RWPE2 (cell line): ENCODE results near the gene RGL4.
"Not testable (repeated sequence)": the region's sequence is repeated elsewhere in the genome, so short reads cannot be mapped to it uniquely, and the experiment has no call there.

Source experiments
- ATAC-seq: fragments of 200-7000 bp; cut with Tn5 transposase; 3 replicates; pipeline ENCODE4 v1.9.1; 2021; ENCODE audit warnings: low read depth
- DNase-seq: peaks from one replicate; pipeline ENCODE4 v3.0.0-alpha.2; 2020; ENCODE audit warnings: low spot score
- H3K27ac ChIP-seq: fragments of 450-650 bp; 2 replicates; pipeline ENCODE4 v1.5.1; 2017; ENCODE audit warnings: mild to moderate bottlenecking; ENCODE audit not compliant: poor library complexity, severe bottlenecking
- H3K27me3 ChIP-seq: fragments of 250-450 bp; sonication (Bioruptor Pico); 2 replicates; pipeline ENCODE4 v1.5.1; 2021; ENCODE audit warnings: mild to moderate bottlenecking, moderate library complexity; ENCODE audit not compliant: insufficient read depth, poor library complexity, severe bottlenecking
- H3K36me3 ChIP-seq: fragments of 250-450 bp; sonication (Bioruptor Pico); 2 replicates; pipeline ENCODE4 v1.5.1; 2020; ENCODE audit warnings: low read depth, mild to moderate bottlenecking, moderate library complexity
- H3K4me1 ChIP-seq: fragments of 250-450 bp; sonication (Bioruptor Pico); 2 replicates; pipeline ENCODE4 v1.5.1; 2021; ENCODE audit warnings: mild to moderate bottlenecking, moderate library complexity; ENCODE audit not compliant: insufficient read depth, poor library complexity, severe bottlenecking
- H3K4me3 ChIP-seq: fragments of 250-450 bp; sonication (Bioruptor Pico); 2 replicates; pipeline ENCODE4 v1.5.1; 2021; ENCODE audit warnings: mild to moderate bottlenecking, moderate library complexity; ENCODE audit not compliant: severe bottlenecking
- H3K9me3 ChIP-seq: fragments of 250-450 bp; sonication (Bioruptor Pico); 2 replicates; pipeline ENCODE4 v1.5.1; 2021; ENCODE audit warnings: mild to moderate bottlenecking, moderate library complexity; ENCODE audit not compliant: severe bottlenecking
- CTCF ChIP-seq: fragments of 450-650 bp; IDR thresholded peaks from one replicate; pipeline ENCODE4 v1.5.1; 2017; ENCODE audit warnings: mild to moderate bottlenecking, moderate library complexity; ENCODE audit not compliant: poor library complexity, severe bottlenecking

Gene RGL4

GRCh38 chr22:23652711-23653110, 38.1 kb upstream of the RGL4 start:
- ATAC-seq = no peak

GRCh38 chr22:23655891-23656475, 34.8 kb upstream of the RGL4 start:
- Histone ChIP-seq H3K9me3 (no peaks in the 10 kb centered on the region), H3K36me3 (no peaks in the 10 kb centered on the region), H3K4me1 (no peaks in the 10 kb centered on the region), H3K27me3 (no peaks in the 10 kb centered on the region), H3K4me3 (no peak overlapping the region), H3K27ac (no peak overlapping the region)
- DNase-seq (no peak), ATAC-seq (no peak)
- no peak for TF ChIP-seq CTCF

More at GRCh38 chr22:23652711-23653110, 38.1 kb upstream of the RGL4 start:
- no peak for TF ChIP-seq CTCF
- Histone ChIP-seq H3K4me3 (no peak overlapping the region), H3K27ac (no peak overlapping the region), H3K27me3 (no peaks in the 10 kb centered on the region), H3K36me3 (no peaks in the 10 kb centered on the region), H3K4me1 (no peaks in the 10 kb centered on the region), H3K9me3 (no peaks in the 10 kb centered on the region)
- DNase-seq = no peak

GRCh38 chr22:23657727-23658126, 33.1 kb upstream of the RGL4 start:
- H3K4me1 ChIP-seq = no peaks in the 10 kb centered on the region
- no peak for ATAC-seq
- no peak overlapping the region for H3K27ac ChIP-seq
- no peaks in the 10 kb centered on the region for H3K27me3 ChIP-seq
- no peaks in the 10 kb centered on the region for H3K9me3 ChIP-seq
- no peak for DNase-seq
- H3K36me3 ChIP-seq = no peaks in the 10 kb centered on the region
- H3K4me3 ChIP-seq = no peak overlapping the region
- no peak for TF ChIP-seq CTCF

- H3K4me3 ChIP-seq, ATAC-seq, H3K36me3 ChIP-seq, H3K9me3 ChIP-seq, H3K27me3 ChIP-seq, H3K27ac ChIP-seq, DNase-seq, H3K4me1 ChIP-seq: not testable (repeated sequence)
Observed at GRCh38 chr22:23660381-23660780, 30.4 kb upstream of the RGL4 start.

GRCh38 chr22:23670378-23671295, 20.2 kb upstream of the RGL4 start:
- no peak overlapping the region for H3K4me3 ChIP-seq
- DNase-seq (peak; percentile 40), ATAC-seq (no peak)
- no peak for TF ChIP-seq CTCF
- H3K4me1 ChIP-seq = no peaks in the 10 kb centered on the region
- no peaks in the 10 kb centered on the region for H3K36me3 ChIP-seq
- no peaks in the 10 kb centered on the region for H3K9me3 ChIP-seq
- no peaks in the 10 kb centered on the region for H3K27me3 ChIP-seq
- no peak overlapping the region for H3K27ac ChIP-seq

- not testable (repeated sequence) for ATAC-seq
- DNase-seq = peak; percentile 9
Observed at GRCh38 chr22:23671387-23671786, 19.4 kb upstream of the RGL4 start.

GRCh38 chr22:23672307-23673049, 18.3 kb upstream of the RGL4 start:
- not testable (repeated sequence) for H3K36me3 ChIP-seq, H3K27me3 ChIP-seq, H3K4me1 ChIP-seq, H3K27ac ChIP-seq, H3K9me3 ChIP-seq, ATAC-seq, H3K4me3 ChIP-seq
- peak; percentile 7 for DNase-seq

More at GRCh38 chr22:23671387-23671786, 19.4 kb upstream of the RGL4 start:
- not testable (repeated sequence) for H3K27ac ChIP-seq, H3K36me3 ChIP-seq, H3K9me3 ChIP-seq, H3K4me1 ChIP-seq, H3K4me3 ChIP-seq, H3K27me3 ChIP-seq
